ENCODE results near the gene UBE2D4.
"Not testable (repeated sequence)": the region's sequence is repeated elsewhere in the genome, so short reads cannot be mapped to it uniquely, and the experiment has no call there.

Gene UBE2D4

DNA sequence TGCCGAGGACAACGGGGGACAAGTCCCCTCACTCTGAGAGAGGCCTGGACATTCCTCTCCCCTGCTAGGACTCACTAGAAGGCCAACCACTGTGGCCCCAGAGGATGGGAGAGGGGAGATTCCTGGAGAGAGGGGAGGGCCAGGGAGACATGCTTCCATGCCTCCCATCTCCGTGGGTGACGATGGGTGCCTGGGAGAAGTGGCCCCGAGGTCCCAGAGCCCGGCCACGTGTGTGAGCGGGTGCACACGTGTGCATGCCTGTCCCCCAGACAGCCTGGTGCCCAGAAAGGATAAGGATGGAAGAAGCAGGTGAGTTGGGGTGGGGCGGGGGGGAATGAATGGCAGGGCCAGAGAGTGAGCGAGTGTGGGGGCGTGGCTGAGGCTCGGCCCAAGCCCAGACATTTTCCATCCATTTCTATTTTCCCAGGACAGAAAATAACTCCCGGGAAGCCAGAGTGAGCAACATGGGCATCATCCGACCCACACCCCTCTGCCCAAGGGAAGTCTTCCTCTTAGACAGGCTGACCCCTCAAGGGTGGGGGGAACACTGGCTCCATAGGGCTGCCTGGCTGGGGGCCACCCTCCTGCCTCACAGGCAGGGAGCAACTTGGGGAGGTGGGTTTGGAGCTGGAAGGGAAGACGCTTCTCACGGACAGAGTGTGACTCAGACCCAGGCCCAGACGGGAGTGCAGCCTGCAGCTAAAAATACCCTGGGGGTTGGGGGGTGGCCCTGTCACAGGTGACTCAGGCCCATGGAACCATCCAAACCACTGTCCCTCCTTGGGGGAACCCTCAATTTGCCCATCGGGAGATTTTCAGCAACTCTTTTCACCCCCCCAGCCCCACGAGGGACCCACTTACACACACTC is 42.2 kb downstream of the UBE2D4 start:
- DNase-seq (ENCODE audit: low spot score): peak; percentile 16

- DNase-seq (ENCODE audit: low spot score): not testable (repeated sequence)
Measured at GRCh38 chr7:43969586-43969985, 43.4 kb downstream of the UBE2D4 start.

GRCh38 chr7:43970698-43971097 is 44.5 kb downstream of the UBE2D4 start:
- not testable (repeated sequence) for DNase-seq (ENCODE audit: low spot score)

GRCh38 chr7:43974033-43974573 is 47.9 kb downstream of the UBE2D4 start:
- DNase-seq (ENCODE audit: low spot score): not testable (repeated sequence)

DNA sequence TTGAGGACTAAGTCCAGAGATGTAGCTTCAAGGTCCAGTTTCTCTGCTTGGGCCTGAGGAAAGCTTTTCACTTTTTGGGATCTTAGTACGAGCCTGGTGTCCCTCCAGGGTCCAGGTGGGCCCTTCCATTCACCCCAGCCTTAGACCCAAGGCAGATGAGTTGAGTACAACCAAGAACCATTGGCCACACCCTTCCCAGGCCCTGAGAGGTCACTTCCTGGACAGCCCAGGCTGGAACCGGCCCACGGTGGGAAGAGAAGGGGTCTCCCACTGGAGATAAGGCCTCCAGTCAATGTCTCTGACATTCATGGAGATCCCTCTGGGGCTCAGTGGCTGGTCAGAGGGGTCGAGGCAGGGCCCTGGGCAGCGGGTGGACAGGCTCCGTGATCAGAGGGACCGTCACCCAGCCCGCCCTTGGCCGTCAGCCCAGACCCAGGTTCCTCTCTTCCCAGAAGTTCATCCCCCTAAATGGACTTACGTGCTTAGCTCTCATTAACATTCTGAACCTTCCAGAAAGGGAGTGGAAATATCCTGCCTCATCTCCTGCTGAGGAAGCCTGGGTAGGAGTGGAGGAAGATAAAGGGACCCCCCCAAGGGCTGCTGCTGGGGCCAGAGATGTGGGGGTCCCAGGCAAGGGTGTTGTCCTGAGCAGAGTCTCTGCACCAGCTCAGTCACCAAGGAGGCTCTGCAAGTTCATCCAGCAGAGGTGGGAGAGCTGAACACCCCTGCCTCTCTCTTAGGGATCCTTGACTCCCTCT is 48.7 kb downstream of the UBE2D4 start:
- DNase-seq (ENCODE audit: low spot score): not testable (repeated sequence)

DNA sequence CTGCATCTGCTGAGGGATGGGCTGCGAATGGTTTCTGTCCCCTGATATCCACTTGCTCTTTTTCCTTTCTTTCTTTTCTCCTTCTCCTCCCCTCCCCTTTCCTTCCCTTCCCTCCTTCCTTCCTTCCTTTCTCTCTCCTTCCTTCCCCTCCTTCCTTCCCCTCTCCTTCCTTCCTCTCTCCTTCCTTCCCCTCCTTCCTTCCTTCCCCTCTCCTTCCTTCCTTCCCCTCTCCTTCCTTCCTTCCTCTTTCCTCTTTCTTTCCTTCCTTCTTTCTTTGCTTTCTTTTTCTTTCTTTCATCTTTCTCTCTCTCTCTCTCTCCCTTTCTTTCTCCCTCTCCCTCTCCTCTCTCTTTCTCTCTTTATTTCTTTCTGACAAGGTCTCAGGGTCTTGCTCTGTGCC is 51.3 kb downstream of the UBE2D4 start:
- no peak for DNase-seq (ENCODE audit: low spot score)

DNA sequence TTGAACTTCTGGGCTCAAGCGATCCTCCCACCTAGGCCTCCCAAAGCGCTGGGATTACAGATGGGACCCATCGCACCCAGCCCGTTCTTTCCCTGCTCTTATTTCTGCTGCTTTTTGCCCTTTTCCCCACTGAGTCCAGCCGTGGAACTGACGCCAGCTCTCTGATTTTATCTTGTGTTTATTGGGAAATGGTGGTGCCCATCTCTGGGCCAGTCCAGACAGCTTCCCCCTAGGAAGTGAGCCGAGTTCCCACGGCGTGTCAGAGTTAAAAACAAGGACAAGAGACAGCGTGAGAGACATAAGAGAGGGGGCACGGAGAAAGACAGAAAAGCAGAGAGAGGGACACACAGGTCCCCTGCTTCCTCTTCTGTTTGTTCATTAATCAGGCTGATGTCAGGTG is 51.9 kb downstream of the UBE2D4 start:
- DNase-seq (ENCODE audit: low spot score): not testable (repeated sequence)

GRCh38 chr7:43982848-43983247 is 56.6 kb downstream of the UBE2D4 start:
- DNase-seq (ENCODE audit: low spot score): not testable (repeated sequence)

GRCh38 chr7:43983736-43984135 is 57.5 kb downstream of the UBE2D4 start:
- DNase-seq (ENCODE audit: low spot score): not testable (repeated sequence)

GRCh38 chr7:43985904-43986864 is 59.9 kb downstream of the UBE2D4 start:
- DNase-seq (ENCODE audit: low spot score): peak; percentile 79

DNA sequence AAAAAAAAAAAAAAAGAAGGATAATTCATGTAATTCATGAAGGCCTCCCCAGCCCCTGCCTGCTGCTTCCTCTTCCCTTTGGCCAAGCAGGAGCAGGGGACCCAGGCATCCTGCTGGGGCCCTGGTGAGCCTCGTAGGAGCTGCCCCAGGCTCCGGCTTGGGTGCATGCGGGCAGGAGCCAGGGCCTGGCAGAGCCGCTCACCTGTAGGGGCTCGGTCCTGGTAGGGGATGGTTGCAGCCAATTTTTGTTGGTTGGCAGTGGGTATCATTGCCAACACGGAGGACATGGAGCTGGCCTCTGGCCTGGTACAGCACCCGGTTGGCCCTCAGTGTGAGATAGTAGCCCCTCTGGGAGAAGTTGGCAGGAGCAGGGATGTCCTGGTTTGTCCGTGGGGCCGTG is 61.2 kb downstream of the UBE2D4 start:
- DNase-seq (ENCODE audit: low spot score): not testable (repeated sequence)

DNA sequence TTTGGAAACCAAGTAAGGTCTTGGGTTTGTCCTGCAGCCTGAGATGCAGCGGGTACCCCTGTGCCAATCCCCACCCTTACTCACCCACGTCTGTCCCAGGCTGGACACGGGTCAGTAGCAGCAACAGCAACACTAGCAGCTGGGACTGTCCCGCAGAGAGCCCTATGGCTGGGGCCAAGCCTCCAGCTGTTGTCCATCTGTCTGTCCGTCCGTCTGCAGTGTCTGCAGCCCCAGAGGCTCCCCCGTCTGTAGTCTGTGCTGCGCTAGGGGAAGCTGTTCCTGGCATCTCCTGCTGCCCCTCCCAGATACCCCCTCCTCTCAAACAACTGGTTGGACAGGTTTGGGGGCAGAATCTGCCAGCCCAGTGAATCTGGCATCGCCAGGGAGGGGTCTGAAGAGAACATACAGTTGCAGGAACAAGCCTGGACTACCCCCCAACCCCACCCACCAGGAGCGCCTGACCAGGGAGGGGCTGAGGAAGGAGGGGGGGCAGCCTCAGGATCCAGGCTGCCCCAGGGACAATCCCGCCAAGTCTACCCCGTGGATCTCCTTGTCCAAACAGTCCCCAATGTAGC is 63.9 kb downstream of the UBE2D4 start:
- not testable (repeated sequence) for DNase-seq (ENCODE audit: low spot score)

DNA sequence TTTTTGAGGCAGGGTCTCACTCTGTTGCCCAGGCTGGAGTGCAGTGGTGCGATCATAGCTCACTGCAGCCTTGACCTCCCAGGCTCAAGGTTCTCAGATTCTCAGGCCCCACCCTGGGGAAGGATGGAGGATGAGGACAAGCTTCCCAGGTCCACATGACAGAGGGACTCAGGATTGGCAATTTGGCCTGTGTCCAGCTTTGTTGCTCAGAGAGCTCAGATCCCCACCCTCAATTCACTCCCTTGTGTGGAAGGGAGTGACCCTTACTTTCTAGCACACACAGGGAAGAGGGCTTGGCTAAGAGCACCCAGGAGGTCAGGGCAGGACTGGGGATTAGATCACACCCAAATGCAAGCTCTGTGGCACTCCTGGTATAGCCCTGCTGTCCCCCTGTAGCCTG is 64.6 kb downstream of the UBE2D4 start:
- DNase-seq (ENCODE audit: low spot score): not testable (repeated sequence)

DNA sequence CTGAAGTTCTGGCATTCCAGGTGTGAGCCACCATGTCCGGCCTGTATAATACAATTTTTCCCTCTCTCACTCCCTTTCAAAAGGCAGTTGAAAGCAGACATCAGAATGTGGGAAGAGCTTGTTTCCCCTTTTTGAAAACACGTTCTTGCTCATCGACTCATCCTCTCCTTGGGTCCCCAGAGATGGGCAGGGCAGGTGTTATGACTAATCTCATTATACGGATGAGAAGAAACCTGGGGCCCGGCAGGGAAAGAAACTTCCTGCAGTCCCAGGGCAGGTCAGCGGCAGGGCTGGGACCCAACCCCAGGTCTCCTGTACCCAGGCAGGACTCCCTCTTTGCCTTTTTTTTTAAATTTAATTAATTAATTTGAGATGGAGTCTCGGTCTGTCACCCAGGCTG is 66.7 kb downstream of the UBE2D4 start:
- DNase-seq (ENCODE audit: low spot score): not testable (repeated sequence)

DNA sequence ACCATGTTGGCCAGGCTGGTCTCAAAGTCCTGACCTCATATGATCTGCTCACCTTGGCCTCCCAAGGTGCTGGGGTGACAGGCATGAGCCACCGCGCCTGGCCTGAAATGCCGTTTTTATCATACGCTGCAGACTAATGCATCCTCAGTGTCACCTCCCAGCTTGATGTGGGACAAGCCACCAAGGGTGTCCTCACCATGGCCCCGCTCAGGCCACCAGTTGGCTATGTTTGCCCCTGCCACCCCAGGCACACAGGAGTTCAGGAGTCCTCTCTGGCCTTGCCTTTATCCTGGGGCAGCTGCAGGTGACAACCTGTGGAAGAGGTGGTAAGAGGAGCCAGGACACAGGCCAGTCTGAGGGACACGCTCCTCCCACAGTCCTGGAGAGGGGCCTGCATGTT is 68.4 kb downstream of the UBE2D4 start:
- DNase-seq (ENCODE audit: low spot score): not testable (repeated sequence)

DNA sequence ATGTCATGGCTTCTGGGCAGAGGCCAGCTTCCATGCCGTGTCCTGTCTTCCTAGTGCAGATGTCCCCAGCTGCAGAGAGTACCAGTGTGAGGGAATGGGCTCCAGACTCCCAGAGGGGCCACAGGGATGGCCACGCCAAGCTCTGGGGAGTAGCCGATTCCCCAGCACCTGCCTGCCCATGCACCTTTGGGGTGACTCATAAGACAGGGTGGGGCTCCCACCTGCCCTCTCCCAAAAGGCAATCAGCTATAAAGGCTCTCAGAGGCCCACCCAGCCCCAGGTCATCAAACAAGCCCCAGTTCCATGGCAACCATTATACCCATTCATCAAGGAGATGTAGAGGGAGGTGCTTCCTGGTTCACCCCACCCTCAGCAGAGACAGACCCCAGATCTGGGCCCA is 71.3 kb downstream of the UBE2D4 start, which contains the start of gene SPDYE1:
Gene SPDYE1, plus strand, starts transcription at position 366 of the 400 bp plus-strand sequence. CDS start 2,053 bp downstream, outside the sequence.
- not testable (repeated sequence) for DNase-seq (ENCODE audit: low spot score)

All from GM03348 (cell line).